ENCODE measurements around the gene DSCAML1.

DSCAML1 gene

GRCh38 chr11:117786135-117786870, 10.7 kb downstream of the DSCAML1 start:
- no peak for DNase-seq (ENCODE audit: low spot score)
- in situ Hi-C loops (cut with MboI; ENCODE audit: low pct_unique_long_range_greater_than_20kb, low sequenced_read_pairs, unreplicated experiment), result no loop called here
- TF ChIP-seq CTCF (IDR thresholded peaks at IDR 0.05; ENCODE audit: extremely low read depth, insufficient read depth, missing control alignments), result no peak

GRCh38 chr11:117782101-117782500, 14.9 kb downstream of the DSCAML1 start:
- in situ Hi-C loops (cut with MboI; ENCODE audit: low pct_unique_long_range_greater_than_20kb, low sequenced_read_pairs, unreplicated experiment), result no loop called here
- no peak for DNase-seq (ENCODE audit: low spot score)
- no peak for TF ChIP-seq CTCF (IDR thresholded peaks at IDR 0.05; ENCODE audit: extremely low read depth, insufficient read depth, missing control alignments)

- TF ChIP-seq CTCF (IDR thresholded peaks at IDR 0.05; ENCODE audit: extremely low read depth, insufficient read depth, missing control alignments), result no peak
- in situ Hi-C loops (cut with MboI; ENCODE audit: low pct_unique_long_range_greater_than_20kb, low sequenced_read_pairs, unreplicated experiment), result no loop called here
- no peak for DNase-seq (ENCODE audit: low spot score)
Measured at GRCh38 chr11:117781627-117782026, 15.4 kb downstream of the DSCAML1 start.

- no peak for TF ChIP-seq CTCF (IDR thresholded peaks at IDR 0.05; ENCODE audit: extremely low read depth, insufficient read depth, missing control alignments)
- no peak for DNase-seq (ENCODE audit: low spot score)
- in situ Hi-C loops (cut with MboI; ENCODE audit: low pct_unique_long_range_greater_than_20kb, low sequenced_read_pairs, unreplicated experiment), result no loop called here
Measured at GRCh38 chr11:117780456-117780855, 16.6 kb downstream of the DSCAML1 start.

GRCh38 chr11:117774553-117774952, 22.5 kb downstream of the DSCAML1 start:
- DNase-seq (ENCODE audit: low spot score), result no peak
- in situ Hi-C loops (cut with MboI; ENCODE audit: low pct_unique_long_range_greater_than_20kb, low sequenced_read_pairs, unreplicated experiment), result no loop called here
- no peak for TF ChIP-seq CTCF (IDR thresholded peaks at IDR 0.05; ENCODE audit: extremely low read depth, insufficient read depth, missing control alignments)

DNA sequence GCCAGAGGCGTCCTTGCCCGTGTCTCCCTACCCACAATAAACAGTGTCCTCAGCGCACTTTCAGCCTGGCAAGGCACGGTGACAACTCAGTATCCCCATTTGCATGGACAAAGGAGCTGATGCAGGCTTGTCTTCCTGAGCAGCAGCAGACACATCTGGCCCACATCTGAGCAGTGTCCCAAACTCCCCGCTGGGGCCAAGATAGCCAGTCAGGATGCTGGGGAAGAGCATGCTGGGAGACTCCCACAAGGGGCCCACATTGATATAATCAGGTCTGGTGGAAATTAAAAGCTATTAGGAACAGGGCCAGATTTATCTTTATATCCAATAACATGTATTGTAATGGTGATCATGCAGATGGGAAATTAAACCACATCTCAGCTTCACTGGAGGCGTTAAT, 24.7 kb downstream of the DSCAML1 start:
- in situ Hi-C loops (cut with MboI; ENCODE audit: low pct_unique_long_range_greater_than_20kb, low sequenced_read_pairs, unreplicated experiment), result no loop called here
- no peak for TF ChIP-seq CTCF (IDR thresholded peaks at IDR 0.05; ENCODE audit: extremely low read depth, insufficient read depth, missing control alignments)
- no peak for DNase-seq (ENCODE audit: low spot score)
